GF-D8 (cell line): Measurements from ENCODE around the gene SH3GLB2.

Source experiments
- DNase-seq: peaks from one replicate; lab custom pipeline; 2025; lab: John Stamatoyannopoulos, UW

Gene SH3GLB2

GRCh38 chr9:129028192-129028966 lies at the start of gene SH3GLB2:
Gene SH3GLB2 (minus strand): TSS chr9:129028331. CDS start chr9:129028154, 177 bp downstream.
- DNase-seq = peak; percentile 71

- DNase-seq = no peak
These were observed 49.1 kb upstream of the SH3GLB2 start for GRCh38 chr9:129077236-129077635.

- no peak for DNase-seq
These were observed 48.5 kb upstream of the SH3GLB2 start for GRCh38 chr9:129076640-129077037.

GRCh38 chr9:129075996-129076639 lies 48.0 kb upstream of the SH3GLB2 start:
- DNase-seq = no peak

DNA sequence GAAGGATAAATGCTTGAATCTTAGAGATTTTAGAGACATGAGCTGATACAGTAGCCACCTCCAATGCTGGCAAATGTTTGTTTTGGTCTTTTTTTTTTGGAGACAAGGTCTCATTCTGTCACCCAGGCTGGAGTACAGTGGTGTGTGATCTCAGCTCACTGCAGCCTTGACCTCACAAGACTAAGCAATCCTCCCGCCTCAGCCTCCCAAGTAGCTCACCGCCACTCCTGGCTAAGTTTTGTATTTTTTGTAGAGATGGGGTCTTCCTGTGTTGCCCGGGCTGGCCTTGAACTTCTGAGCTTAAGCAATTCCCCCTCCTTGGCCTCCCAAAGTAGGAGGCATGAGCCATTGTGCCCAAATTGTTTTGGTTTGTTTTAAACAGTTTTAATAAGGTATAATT lies 46.0 kb upstream of the SH3GLB2 start:
- no peak for DNase-seq

GRCh38 chr9:129073404-129073803 lies 45.3 kb upstream of the SH3GLB2 start:
- no peak for DNase-seq

- DNase-seq = no peak
These were observed 44.0 kb upstream of the SH3GLB2 start for GRCh38 chr9:129072171-129072570.

DNA sequence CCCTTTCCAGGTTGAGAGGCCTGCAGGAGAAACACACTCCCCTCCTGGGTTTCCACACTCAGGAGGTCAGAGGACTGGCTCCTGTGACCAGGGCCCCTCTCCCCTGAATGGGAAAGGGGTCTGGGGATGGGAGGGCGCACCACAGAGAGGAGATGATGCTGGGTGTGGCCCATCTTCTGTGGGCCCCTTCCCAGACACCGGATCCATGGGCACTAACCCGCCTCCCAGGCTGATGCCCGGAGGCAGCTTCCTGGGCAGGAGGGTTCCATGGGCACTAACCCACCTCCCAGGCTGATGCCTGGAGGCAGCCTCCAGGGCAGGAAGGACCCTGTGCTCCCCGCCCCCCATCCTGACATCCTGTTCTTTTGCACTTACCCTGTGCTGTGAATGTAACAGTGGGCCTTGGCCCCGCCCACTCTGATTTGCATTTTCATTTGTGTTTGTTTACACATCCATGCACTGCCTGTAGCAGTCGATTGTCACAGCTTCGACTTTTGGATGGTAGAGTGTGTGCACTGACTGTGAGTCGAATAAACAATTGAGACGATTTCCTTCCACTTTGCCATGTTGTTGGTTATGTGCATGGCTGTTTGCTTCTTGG lies 43.5 kb upstream of the SH3GLB2 start:
- no peak for DNase-seq

DNA sequence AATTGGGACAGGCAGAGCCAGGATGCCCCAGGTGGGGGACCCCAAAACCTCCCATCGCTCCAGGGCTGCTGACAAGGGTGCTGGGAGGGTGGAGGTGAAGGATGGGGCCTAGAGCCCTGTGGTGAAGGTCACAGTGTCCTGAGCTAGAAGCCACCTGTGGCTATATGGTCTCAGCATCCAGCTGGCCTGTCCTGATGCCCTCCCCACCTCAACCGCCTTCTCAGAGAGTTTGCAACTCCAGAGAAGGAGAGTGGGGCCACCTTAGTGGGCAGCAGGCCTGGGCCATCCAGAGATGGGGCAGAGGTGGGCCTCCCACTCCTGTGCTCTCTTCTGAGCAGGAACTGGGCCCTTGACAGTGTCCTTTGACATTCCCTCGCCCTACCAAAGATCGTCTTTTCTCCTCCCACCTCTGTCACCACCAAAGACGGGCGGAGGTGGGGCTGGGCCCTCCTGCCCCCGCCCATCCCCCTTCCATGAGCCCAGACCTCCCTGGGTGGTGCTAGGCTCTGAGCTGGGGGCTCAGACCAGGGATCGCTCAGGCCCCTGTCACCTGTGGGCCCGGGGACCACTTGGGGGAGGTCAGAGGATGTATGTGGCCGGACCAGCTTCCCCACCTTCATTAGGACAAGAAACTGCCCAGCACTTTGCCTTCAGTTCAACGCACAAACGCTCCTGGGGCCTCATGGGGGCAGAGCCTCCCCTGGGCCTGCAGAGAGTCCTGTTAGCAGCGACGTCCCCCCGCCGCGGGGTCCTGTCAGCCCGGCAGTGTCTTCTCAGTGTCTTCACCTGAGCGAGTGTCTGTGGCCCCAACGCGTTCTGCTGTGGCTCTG lies 42.8 kb upstream of the SH3GLB2 start:
- no peak for DNase-seq

- DNase-seq = no peak
These were observed 41.9 kb upstream of the SH3GLB2 start for GRCh38 chr9:129069862-129070641.

DNA sequence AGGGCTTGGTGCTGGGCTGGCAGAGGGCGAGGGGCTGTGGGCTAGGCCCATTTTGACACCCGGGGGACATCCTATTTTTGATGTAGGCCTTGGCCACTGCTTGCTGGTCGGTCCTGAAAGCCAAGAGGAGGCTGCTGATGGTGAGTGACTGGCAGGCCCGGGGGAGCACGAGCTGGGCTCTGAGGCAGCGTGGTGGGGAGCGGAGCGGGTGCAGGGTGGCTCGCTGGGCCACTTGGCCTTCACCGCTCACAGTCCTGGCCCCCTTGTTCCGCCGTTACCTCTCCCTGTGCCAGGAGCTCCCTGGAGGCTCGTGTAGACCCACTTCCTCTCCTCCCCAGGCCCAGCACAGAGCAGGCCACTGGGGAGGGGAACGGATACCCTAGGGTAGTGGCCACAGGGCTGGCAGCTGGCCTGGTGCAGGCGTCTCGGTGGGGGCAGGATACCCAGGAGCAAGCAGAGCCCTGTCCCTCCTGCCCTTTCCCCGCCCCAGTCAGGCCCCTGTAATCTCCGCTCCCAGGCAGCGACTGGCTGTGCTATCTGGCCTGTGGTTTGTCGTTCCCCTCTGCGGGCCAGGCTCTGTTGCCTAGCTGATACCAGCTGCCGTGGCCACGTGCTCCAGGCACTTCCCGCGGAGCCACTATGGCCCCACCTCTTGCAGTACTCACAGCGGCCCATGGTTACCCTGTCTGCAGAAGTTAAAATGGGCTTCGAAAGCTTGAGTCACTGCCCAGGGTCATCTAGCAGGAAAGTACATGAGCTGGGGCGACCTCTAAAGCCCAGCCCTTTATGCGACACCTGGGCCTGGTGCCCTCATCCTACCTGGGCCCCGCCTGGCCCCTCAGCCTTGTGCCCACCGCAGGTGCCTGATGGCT lies 41.1 kb upstream of the SH3GLB2 start:
- peak; percentile 96 for DNase-seq

GRCh38 chr9:129068110-129068509 lies 40.0 kb upstream of the SH3GLB2 start:
- no peak for DNase-seq

GRCh38 chr9:129064499-129064908 lies 36.4 kb upstream of the SH3GLB2 start:
- no peak for DNase-seq

- no peak for DNase-seq
These were observed 34.9 kb upstream of the SH3GLB2 start for GRCh38 chr9:129063061-129063460.

DNA sequence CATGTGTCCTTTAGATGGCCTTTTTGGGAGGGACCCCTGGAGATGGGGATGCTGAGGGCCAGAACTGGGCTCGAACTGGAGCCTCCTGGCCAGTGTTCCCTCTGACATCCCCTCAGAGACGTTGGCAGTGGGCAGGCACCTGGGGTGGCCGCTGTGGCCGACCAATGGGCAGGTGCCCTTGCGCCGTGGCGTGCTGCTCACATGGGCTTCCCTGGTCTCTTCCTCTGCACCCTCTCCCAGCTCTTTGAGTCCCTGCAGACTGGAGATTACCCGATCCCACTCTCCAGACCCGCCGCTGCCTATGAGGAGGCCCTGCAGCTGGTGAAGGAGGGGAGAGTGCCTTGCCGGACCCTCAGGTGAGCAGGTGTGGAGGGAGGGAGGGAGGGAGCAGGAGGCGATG lies 32.9 kb upstream of the SH3GLB2 start:
- no peak for DNase-seq

DNA sequence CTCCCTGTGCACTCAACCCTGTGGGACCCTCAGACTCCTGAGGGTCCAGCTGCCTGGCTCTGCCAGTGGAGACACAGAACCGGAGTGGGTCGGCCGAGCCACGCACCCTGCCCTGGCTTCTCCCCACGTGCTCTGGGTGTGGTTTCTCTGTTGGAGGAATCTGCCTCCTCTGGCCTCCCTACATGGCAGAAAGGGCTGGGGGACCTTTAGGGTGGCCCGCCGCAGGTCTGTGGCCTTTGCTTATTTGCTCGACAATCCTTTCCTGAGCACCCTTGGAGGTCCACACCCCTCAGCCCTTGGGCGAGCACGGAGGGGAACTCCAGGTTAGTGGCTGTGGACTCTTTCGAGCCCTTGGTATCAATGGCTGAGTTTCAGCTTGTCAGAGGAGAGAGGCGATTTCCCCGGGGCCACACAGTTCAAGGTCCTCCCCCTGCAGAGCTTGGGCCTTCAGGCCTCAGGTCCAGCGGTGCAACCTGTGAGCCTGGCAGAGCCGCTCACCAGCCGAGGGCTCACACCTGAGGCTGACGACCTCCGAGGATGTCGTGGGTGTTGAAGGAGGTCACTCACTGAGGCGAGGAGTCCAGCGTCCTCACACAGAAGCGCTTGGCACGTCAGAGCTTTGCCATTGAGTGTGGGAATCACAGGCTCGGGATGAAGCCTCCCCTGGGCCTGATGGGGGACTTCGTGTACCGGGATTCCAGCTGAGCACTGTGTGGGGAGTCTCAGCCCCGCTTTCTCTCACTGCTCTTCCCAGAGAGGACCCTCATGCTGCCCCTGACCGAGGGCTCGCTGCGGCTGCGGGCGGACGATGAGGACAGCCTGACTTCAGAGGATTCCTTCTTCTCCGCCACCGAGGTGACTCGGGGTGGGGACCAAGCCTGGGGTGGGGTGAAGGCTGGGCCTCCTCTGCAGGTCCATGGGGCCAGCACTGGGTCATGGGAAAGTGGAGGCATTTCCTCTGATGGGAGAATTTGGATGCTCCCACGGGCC lies 32.0 kb upstream of the SH3GLB2 start:
- no peak for DNase-seq

DNA sequence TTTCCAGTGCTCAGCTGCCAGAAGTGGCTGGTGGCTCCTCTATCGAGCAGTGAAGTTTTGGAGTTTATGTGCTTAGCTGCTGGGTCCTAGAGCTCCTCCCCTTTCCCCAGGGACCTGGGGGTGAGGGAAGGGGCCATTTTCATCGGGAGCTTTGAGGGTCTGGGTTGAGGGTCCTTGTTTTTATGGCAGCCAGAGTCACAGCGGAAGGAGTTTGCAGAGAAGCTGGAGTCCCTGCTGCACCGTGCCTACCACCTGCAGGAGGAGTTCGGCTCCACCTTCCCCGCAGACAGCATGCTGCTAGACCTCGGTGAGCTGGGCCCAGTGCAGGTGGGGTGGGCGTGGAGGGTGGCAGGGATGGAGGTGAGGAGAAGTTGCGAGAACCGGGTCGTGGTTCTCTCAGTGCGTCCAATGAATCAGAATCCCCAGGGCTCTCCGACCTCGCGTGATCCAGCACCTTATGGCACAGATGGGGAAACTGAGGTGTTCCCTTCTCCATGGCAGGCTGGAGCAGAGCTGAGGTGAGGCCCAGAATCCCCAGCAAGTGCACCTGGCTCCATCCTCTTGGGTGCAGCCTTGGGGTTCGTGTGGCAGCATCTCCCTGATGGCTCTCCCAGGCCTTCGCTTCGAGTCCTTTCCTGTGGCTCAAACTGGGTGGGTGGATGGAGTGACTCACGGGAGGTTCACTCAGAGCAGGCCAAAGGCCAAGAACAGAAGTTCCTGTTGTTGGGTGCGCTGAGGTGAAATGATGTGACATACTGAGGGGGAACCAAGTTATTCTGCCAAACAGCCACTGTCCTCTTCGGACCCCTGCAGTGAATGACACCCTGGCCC lies 31.0 kb upstream of the SH3GLB2 start:
- no peak for DNase-seq

- no peak for DNase-seq
These were observed 26.2 kb upstream of the SH3GLB2 start for GRCh38 chr9:129054163-129054851.
